Daoy (cell line): ENCODE results near the gene PTPRU. TPM values are rescaled to one million over a fixed set of nuclear protein-coding genes. Genes with fewer than 3 reads are reported as not detected.

Source experiments
- DNase-seq: peaks from one replicate; pipeline ENCODE4 v3.0.0-alpha.2; 2015; ENCODE audit warnings: low read depth
- total RNA-seq: library from RNA; depleted of rRNA; stranded (reverse); fragments of >200 nt; shearing (Covaris generic); gene quantifications from 2 replicates; pipeline ENCODE4 v1.2.3, GENCODE V29; 2014

Gene PTPRU
- total RNA-seq, 1 experiment from 2014 or later: 7.9 TPM

GRCh38 chr1:29317063-29317915 lies 81.0 kb downstream of the PTPRU start:
- DNase-seq: no peak

- no peak for DNase-seq
These were observed 81.7 kb downstream of the PTPRU start for GRCh38 chr1:29317916-29318530.

- DNase-seq: no peak
These were observed 82.4 kb downstream of the PTPRU start for GRCh38 chr1:29318724-29319123.

GRCh38 chr1:29319300-29320110 lies 83.2 kb downstream of the PTPRU start:
- no peak for DNase-seq

- no peak for DNase-seq
These were observed 84.0 kb downstream of the PTPRU start for GRCh38 chr1:29320156-29320940.

GRCh38 chr1:29321176-29321575 lies 84.9 kb downstream of the PTPRU start:
- no peak for DNase-seq

GRCh38 chr1:29322147-29322694 lies 85.9 kb downstream of the PTPRU start:
- DNase-seq: no peak

GRCh38 chr1:29322861-29323585 lies 86.7 kb downstream of the PTPRU start:
- DNase-seq: no peak

- DNase-seq: no peak
These were observed 87.3 kb downstream of the PTPRU start for GRCh38 chr1:29323636-29324035.

- no peak for DNase-seq
These were observed 87.9 kb downstream of the PTPRU start for GRCh38 chr1:29324202-29324601.

GRCh38 chr1:29324771-29325351 lies 88.5 kb downstream of the PTPRU start:
- DNase-seq: peak; percentile 31

GRCh38 chr1:29325675-29326074 lies 89.4 kb downstream of the PTPRU start:
- DNase-seq: no peak

GRCh38 chr1:29326123-29326522 lies 89.8 kb downstream of the PTPRU start:
- DNase-seq: no peak

GRCh38 chr1:29327223-29327935 lies 91.1 kb downstream of the PTPRU start:
- no peak for DNase-seq

GRCh38 chr1:29329022-29329775 lies 92.9 kb downstream of the PTPRU start:
- DNase-seq: no peak

GRCh38 chr1:29330089-29330488 lies 93.8 kb downstream of the PTPRU start:
- no peak for DNase-seq

- DNase-seq: no peak
These were observed 94.5 kb downstream of the PTPRU start for GRCh38 chr1:29330856-29331255.

- no peak for DNase-seq
These were observed 95.0 kb downstream of the PTPRU start for GRCh38 chr1:29331309-29331708.

GRCh38 chr1:29331729-29332128 lies 95.4 kb downstream of the PTPRU start:
- DNase-seq: no peak
